HCT116 (cell line): ENCODE measurements around the gene ZBED3. TPM values are rescaled to one million over a fixed set of nuclear protein-coding genes. Genes with fewer than 3 reads are reported as not detected.

Experiments
- ATAC-seq: fragments of 200-7000 bp; cut with Tn5 transposase; 2 replicates; pipeline ENCODE4 v1.9.1; 2020; ENCODE audit warnings: mild to moderate bottlenecking, moderate library complexity
- BruUV-seq: library from RNA; stranded (reverse); fragments of 400-500 nt; replicated peaks from 2 replicates; lab custom pipeline; 2021; lab: Mats Ljungman, UMichigan
- CTCF ChIA-PET: fragments of 300-600 bp; sonication (Branson Sonifier 250); formaldehyde crosslinking; loops from one replicate; lab custom pipeline; 2021; ENCODE audit warnings: antibody characterized with exemption; lab: Charles Lee
- POLR2A ChIA-PET: fragments of 300-600, 350-600 bp; sonication (Branson Sonifier 250); formaldehyde crosslinking; loops from one replicate; lab custom pipeline; 2021; ENCODE audit warnings: antibody characterized with exemption; lab: Charles Lee
- RAD21 ChIA-PET, 2 experiments: fragments of 300-600 bp; sonication (Branson Sonifier 250); formaldehyde crosslinking; loops; one replicate each; lab custom pipeline; 2023; ENCODE audit warnings: low total read pairs in 2 of 2; ENCODE audit not compliant: uncharacterized antibody in 2 of 2, unreplicated experiment in 2 of 2, low non-redundant PET in 1 of 2; lab: Charles Lee
- DNase-seq: peaks from one replicate; pipeline ENCODE4 v3.0.0-alpha.2; 2010; ENCODE audit warnings: low read depth, low spot score
- H2AFZ ChIP-seq: fragments of 200-600 bp; shearing (Covaris generic), sonication (generic); 2 replicates; pipeline ENCODE4 v1.6.1; 2017; ENCODE audit warnings: low read depth, mixed run types, mixed read lengths, antibody characterized with exemption, low read length; ENCODE audit not compliant: poor library complexity, severe bottlenecking
- H3K27ac ChIP-seq: 2 replicates; pipeline ENCODE4 v1.5.1; 2012; ENCODE audit warnings: low read depth, low read length
- H3K27me3 ChIP-seq: fragments of 200-600 bp; sonication (generic); 2 replicates; pipeline ENCODE4 v1.6.1; 2016; ENCODE audit warnings: mixed run types, low read length, mixed read lengths; ENCODE audit not compliant: insufficient read depth
- H3K36me3 ChIP-seq, 2 experiments: fragments of 200-500 bp in 1 of 2; fragments of 200-600 bp in 1 of 2; sonication (Bioruptor generic) in 1 of 2; sonication (generic) in 1 of 2; 2 replicates each; pipeline versions ENCODE4 v1.5.1 to v1.6.1; 2014 to 2016; ENCODE audit warnings: low read length in 2 of 2, inconsistent platforms in 1 of 2, mixed read lengths in 1 of 2, mixed run types in 1 of 2; ENCODE audit not compliant: insufficient read depth in 2 of 2, control insufficient read depth in 1 of 2
- H3K4me1 ChIP-seq, 2 experiments: fragments of 200-600 bp in 1 of 2; sonication (generic) in 1 of 2; 2 replicates each; pipeline versions ENCODE4 v1.5.1 to v1.6.1; 2012 to 2017; ENCODE audit warnings: low read length in 2 of 2, inconsistent platforms in 1 of 2, mild to moderate bottlenecking in 1 of 2, mixed read lengths in 1 of 2, mixed run types in 1 of 2, moderate library complexity in 1 of 2; ENCODE audit not compliant: insufficient read depth in 2 of 2, control insufficient read depth in 1 of 2
- H3K4me2 ChIP-seq: fragments of 200-600 bp; sonication (generic); 2 replicates; pipeline ENCODE4 v1.6.1; 2017; ENCODE audit warnings: mixed run types, low read length, mixed read lengths
- H3K4me3 ChIP-seq, 2 experiments: fragments of 200-600 bp in 1 of 2; sonication (generic) in 1 of 2; replicated peaks in 1 of 2; 2 replicates each; pipeline ENCODE4 v1.5.1; 2011 to 2016; ENCODE audit warnings: low read length in 2 of 2, control low read depth in 1 of 2, low read depth in 1 of 2, mild to moderate bottlenecking in 1 of 2, mixed read lengths in 1 of 2, mixed run types in 1 of 2
- H3K79me2 ChIP-seq: fragments of 200-600 bp; sonication (generic); 2 replicates; pipeline ENCODE4 v1.6.1; 2017; ENCODE audit warnings: mild to moderate bottlenecking, mixed run types, low read length, moderate library complexity, mixed read lengths; ENCODE audit not compliant: insufficient read depth
- H3K9ac ChIP-seq: fragments of 200-600 bp; sonication (generic); 2 replicates; pipeline ENCODE4 v1.6.1; 2016; ENCODE audit warnings: low read length, mixed read lengths
- H3K9me2 ChIP-seq: fragments of 200-600 bp; sonication (generic), shearing (Covaris generic); 2 replicates; pipeline ENCODE4 v1.6.1; 2017; ENCODE audit warnings: mixed run types, mild to moderate bottlenecking, moderate library complexity; ENCODE audit not compliant: insufficient read depth
- H3K9me3 ChIP-seq, 2 experiments: fragments of 200-500 bp in 1 of 2; fragments of 200-600 bp in 1 of 2; sonication (Bioruptor generic) in 1 of 2; sonication (generic) in 1 of 2; 2 replicates each; pipeline ENCODE4 v1.6.1; 2014 to 2017; ENCODE audit warnings: low read length in 2 of 2, mixed read lengths in 2 of 2, inconsistent platforms in 1 of 2, low read depth in 1 of 2, mild to moderate bottlenecking in 1 of 2, mixed run types in 1 of 2, moderate library complexity in 1 of 2; ENCODE audit not compliant: control insufficient read depth in 1 of 2, insufficient read depth in 1 of 2
- H4K20me1 ChIP-seq: fragments of 200-600 bp; sonication (generic), shearing (Covaris generic); 2 replicates; pipeline ENCODE4 v1.6.1; 2017; ENCODE audit warnings: mixed run types, mild to moderate bottlenecking, moderate library complexity; ENCODE audit not compliant: insufficient read depth
- CEBPB ChIP-seq: IDR thresholded peaks from 2 replicates; pipeline ENCODE4 v1.6.1; 2012; ENCODE audit warnings: low read depth
- EGR1 ChIP-seq: IDR thresholded peaks from 2 replicates; pipeline ENCODE4 v1.6.1; 2012; ENCODE audit warnings: low read depth
- JUND ChIP-seq: IDR thresholded peaks from 2 replicates; pipeline ENCODE4 v1.6.1; 2012
- POLR2A ChIP-seq: IDR thresholded peaks from 2 replicates; pipeline ENCODE4 v1.7.0; 2011; ENCODE audit warnings: borderline replicate concordance; ENCODE audit not compliant: insufficient read depth, insufficient read length; ENCODE audit errors: extremely low read depth
- RAD21 ChIP-seq: IDR thresholded peaks from 2 replicates; pipeline ENCODE4 v1.6.1; 2012; ENCODE audit warnings: low read depth, mild to moderate bottlenecking
- SP1 ChIP-seq: IDR thresholded peaks from 2 replicates; pipeline ENCODE4 v1.6.1; 2012; ENCODE audit warnings: low read depth
- SRF ChIP-seq: IDR thresholded peaks from 2 replicates; pipeline ENCODE4 v1.6.1; 2012; ENCODE audit warnings: low read depth
- ZNF274 ChIP-seq: fragments of 200-500 bp; sonication (Bioruptor generic); IDR thresholded peaks from 2 replicates; pipeline ENCODE4 v1.6.1; 2014; ENCODE audit warnings: mild to moderate bottlenecking, low read depth, low read length, inconsistent platforms
- intact Hi-C: fragments of 100-400 bp; cut with micrococcal nuclease; formaldehyde crosslinking; loops from 2 replicates; pipeline ENCODE4 v1.10.0; 2022
- total RNA-seq: library from RNA; stranded (reverse); gene quantifications from one replicate; pipeline ENCODE4 v1.2.1, GENCODE V29; 2021; ENCODE audit not compliant: unreplicated experiment
- TF ChIP-seq, protein P1 (sequence below), 3 experiments: fragments of 200-600 bp in 1 of 3; sonication (generic) in 1 of 3; IDR thresholded peaks in 2 of 3; conservative IDR thresholded peaks in 1 of 3; 2 replicates each; pipeline ENCODE4 v1.5.1; 2012 to 2017; ENCODE audit warnings: low read depth in 2 of 3, low read length in 2 of 3, antibody characterized with exemption in 1 of 3, borderline replicate concordance in 1 of 3, control low read depth in 1 of 3, mild to moderate bottlenecking in 1 of 3, mixed read lengths in 1 of 3, mixed run types in 1 of 3, moderate library complexity in 1 of 3; ENCODE audit not compliant: insufficient read depth in 1 of 3

ZBED3 gene
- total RNA-seq, 1 experiment from 2014 or later: 12.7 TPM

DNA sequence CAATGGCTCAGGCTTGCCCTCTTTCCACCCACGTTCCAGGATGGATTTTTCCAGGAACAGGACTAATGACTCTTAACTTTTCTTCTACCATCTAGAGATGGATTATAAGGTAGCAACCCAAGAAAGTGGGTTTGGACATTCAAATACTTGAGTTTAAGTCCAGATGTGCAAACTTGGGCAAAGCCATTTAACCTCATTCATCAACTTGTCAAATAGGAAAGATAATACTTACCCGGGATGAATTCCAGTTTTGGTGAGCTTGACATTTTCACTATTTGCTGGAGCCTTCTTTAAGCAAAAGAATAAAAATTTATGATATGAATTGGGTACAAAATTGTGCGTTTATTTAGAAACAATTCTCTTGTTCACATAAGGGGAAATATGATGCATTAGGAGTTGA lies 44.3 kb upstream of the ZBED3 start:
- RAD21 ChIA-PET: no interaction called here
- Histone ChIP-seq H3K79me2 (no peaks in the 10 kb centered on the region), H3K36me3 (no peaks in the 10 kb centered on the region), H3K4me2 (no peak overlapping the region), H4K20me1 (no peaks in the 10 kb centered on the region), H3K27ac (no peak overlapping the region), H3K27me3 (no peaks in the 10 kb centered on the region), H3K9me2 (no peaks in the 10 kb centered on the region), H2AFZ (no peak overlapping the region), H3K4me3 (no peak overlapping the region), H3K9me3 (no peaks in the 10 kb centered on the region), H3K4me1 (peaks cover 0 to 13% of the 10 kb centered on the region in 2 experiments; a peak in 2 of 4 replicates), H3K9ac (no peak overlapping the region)
- POLR2A ChIA-PET: no interaction called here
- intact Hi-C loops: loop anchor here (10.0 kb wide), 1 partner anchor 77 kb away; no protein-coding TSS in a partner anchor
- ATAC-seq (no peak), DNase-seq (no peak)
- TF ChIP-seq POLR2A (no peak), SRF (no peak), CEBPB (no peak), ZNF274 (no peak), EGR1 (no peak), SP1 (no peak)
- CTCF ChIA-PET: no interaction called here
- no TSS peak for BruUV-seq

DNA sequence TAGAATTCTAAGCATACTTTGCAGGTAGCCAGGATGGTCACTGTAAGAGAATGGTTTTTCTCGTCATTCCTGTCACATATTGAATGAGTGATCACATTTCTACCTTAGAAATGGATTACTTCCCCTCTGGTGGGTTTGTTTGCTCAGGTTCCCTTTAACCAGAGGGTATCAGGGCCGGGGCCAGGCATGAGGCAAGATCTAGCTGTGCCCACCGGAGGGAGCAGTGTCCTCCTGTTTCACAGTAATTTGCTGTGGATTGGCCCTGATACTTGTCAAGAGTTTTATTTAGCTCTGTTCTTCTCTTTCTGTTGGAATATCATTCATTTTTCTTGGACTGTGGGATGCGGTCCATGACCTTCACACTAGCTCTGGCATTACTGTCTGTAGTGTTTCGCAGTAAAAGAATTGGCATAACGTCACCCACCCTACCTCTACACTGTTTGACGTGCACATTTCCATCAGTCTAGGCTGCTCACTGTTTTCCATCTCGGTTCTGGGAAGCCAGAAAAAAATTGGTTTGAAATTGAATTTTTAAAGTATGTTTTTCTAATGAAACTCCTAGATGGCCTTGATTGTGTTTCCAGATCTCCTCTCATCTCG lies 42.4 kb upstream of the ZBED3 start:
- H3K9ac ChIP-seq: no peak overlapping the region
- no peaks in the 10 kb centered on the region for H3K27me3 ChIP-seq
- H3K4me1 ChIP-seq: peaks cover 0 to 13% of the 10 kb centered on the region in 2 experiments; a peak in 2 of 4 replicates
- ChIA-PET RAD21 (no interaction called here), POLR2A (no interaction called here), CTCF (interaction anchor here (1.1 to 1.6 kb wide), 3 partner anchors 261 to 381 kb away, joined by 3 to 4 read pairs (median 3); no protein-coding TSS in a partner anchor)
- H3K36me3 ChIP-seq: no peaks in the 10 kb centered on the region
- TF ChIP-seq JUND: no peak
- TF ChIP-seq, protein P1, sequence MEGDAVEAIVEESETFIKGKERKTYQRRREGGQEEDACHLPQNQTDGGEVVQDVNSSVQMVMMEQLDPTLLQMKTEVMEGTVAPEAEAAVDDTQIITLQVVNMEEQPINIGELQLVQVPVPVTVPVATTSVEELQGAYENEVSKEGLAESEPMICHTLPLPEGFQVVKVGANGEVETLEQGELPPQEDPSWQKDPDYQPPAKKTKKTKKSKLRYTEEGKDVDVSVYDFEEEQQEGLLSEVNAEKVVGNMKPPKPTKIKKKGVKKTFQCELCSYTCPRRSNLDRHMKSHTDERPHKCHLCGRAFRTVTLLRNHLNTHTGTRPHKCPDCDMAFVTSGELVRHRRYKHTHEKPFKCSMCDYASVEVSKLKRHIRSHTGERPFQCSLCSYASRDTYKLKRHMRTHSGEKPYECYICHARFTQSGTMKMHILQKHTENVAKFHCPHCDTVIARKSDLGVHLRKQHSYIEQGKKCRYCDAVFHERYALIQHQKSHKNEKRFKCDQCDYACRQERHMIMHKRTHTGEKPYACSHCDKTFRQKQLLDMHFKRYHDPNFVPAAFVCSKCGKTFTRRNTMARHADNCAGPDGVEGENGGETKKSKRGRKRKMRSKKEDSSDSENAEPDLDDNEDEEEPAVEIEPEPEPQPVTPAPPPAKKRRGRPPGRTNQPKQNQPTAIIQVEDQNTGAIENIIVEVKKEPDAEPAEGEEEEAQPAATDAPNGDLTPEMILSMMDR (IDR thresholded peaks at IDR 0.05 in 2 of 3, conservative IDR thresholded peaks at IDR 0.05 in 1 of 3; ENCODE audit: borderline replicate concordance in 1 of 3, insufficient read depth in 1 of 3, low read depth in 2 of 3, low read length in 2 of 3): peak in 2 of 3 experiments; percentile 63 to 73; a peak in 4 of 6 replicates
- peak; percentile 49 for TF ChIP-seq RAD21
- no peaks in the 10 kb centered on the region for H3K9me3 ChIP-seq
- no peak overlapping the region for H3K4me3 ChIP-seq
- H3K27ac ChIP-seq: no peak overlapping the region
- ATAC-seq (peak; percentile 79), DNase-seq (peak; percentile 16)
- no peak overlapping the region for H3K4me2 ChIP-seq
- H4K20me1 ChIP-seq: no peaks in the 10 kb centered on the region
- BruUV-seq: no TSS peak
- no peaks in the 10 kb centered on the region for H3K79me2 ChIP-seq
- intact Hi-C loops: loop anchor here (1.0 kb wide), 1 partner anchor 363 kb away; the partner anchor contains the start of gene WDR41
- no peaks in the 10 kb centered on the region for H3K9me2 ChIP-seq
- H2AFZ ChIP-seq: no peak overlapping the region
